ENCODE data around the gene PPFIBP2.

- TF ChIP-seq CTCF (IDR thresholded peaks at IDR 0.05; ENCODE audit: low read length) (no peak), EZH2 (IDR thresholded peaks at IDR 0.05; ENCODE audit: borderline replicate concordance, low read length) (no peak)
Observed at GRCh38 chr11:7486098-7486780, 27.6 kb upstream of the PPFIBP2 start.
